ENCODE measurements around the gene TRUB1.

- no peak for TF ChIP-seq POLR2AphosphoS5 (IDR thresholded peaks at IDR 0.05; ENCODE audit: insufficient read depth, low read depth, low read length)
- no peak for TF ChIP-seq MYC (IDR thresholded peaks at IDR 0.05; ENCODE audit: low read depth, low read length)
- TF ChIP-seq MAX (IDR thresholded peaks at IDR 0.05; ENCODE audit: insufficient read depth, insufficient read length) = no peak
- TF ChIP-seq CTCF (IDR thresholded peaks at IDR 0.05; ENCODE audit: extremely low read depth in 1 of 2, insufficient read depth in 1 of 2, low read depth in 1 of 2, low read length in 2 of 2) = no peak
- no peak for TF ChIP-seq POLR2A (IDR thresholded peaks at IDR 0.05; ENCODE audit: low read depth, low read length)
Observed at GRCh38 chr10:114956466-114956865, 18.5 kb downstream of the TRUB1 start.
